IMR-90 (cell line): Measurements from ENCODE around the gene CFAP58. TPM values are rescaled to one million over a fixed set of nuclear protein-coding genes. Genes with fewer than 3 reads are reported as not detected.

ENCODE experiments used
- ATAC-seq: fragments of 200-7000 bp; cut with Tn5 transposase; 2 replicates; pipeline ENCODE4 v1.9.1; 2020; ENCODE audit warnings: low read depth, mild to moderate bottlenecking, moderate library complexity
- BruUV-seq: library from RNA; stranded (reverse); fragments of 400-500 nt; replicated peaks from 2 replicates; lab custom pipeline; 2021; lab: Mats Ljungman, UMichigan
- CTCF ChIA-PET: fragments of 300-600 bp; formaldehyde crosslinking; extraction: SDS; loops from one replicate; lab custom pipeline; 2021; ENCODE audit warnings: antibody characterized with exemption; lab: Yijun Ruan, JAX
- POLR2A ChIA-PET: fragments of 300-600 bp; sonication (Branson Sonifier 250); formaldehyde crosslinking; loops from one replicate; lab custom pipeline; 2022; ENCODE audit warnings: antibody characterized with exemption; ENCODE audit not compliant: unreplicated experiment; lab: Charles Lee
- DNase-seq: peaks from one replicate; pipeline ENCODE4 v3.0.0; 2013
- H2AFZ ChIP-seq: replicated peaks from 2 replicates; pipeline ENCODE3; 2013; ENCODE audit warnings: low read length, mild to moderate bottlenecking; ENCODE audit not compliant: poor library complexity
- H2AK5ac ChIP-seq: 2 replicates; pipeline ENCODE4 v1.6.1; 2013; ENCODE audit warnings: low read depth, low read length, inconsistent platforms
- H2AK9ac ChIP-seq: replicated peaks from 2 replicates; pipeline ENCODE3; 2013; ENCODE audit warnings: mild to moderate bottlenecking, low read depth, low read length, moderate library complexity; ENCODE audit not compliant: poor library complexity
- H2BK120ac ChIP-seq: 2 replicates; pipeline ENCODE4 v1.6.1; 2013; ENCODE audit warnings: low read depth, low read length, inconsistent platforms
- H2BK15ac ChIP-seq: 3 replicates; pipeline ENCODE4 v1.6.1; 2013; ENCODE audit warnings: low read depth, low read length, inconsistent platforms
- H2BK20ac ChIP-seq: 2 replicates; pipeline ENCODE4 v1.6.1; 2013; ENCODE audit warnings: low read depth, mild to moderate bottlenecking, inconsistent platforms, low read length, moderate library complexity
- H2BK5ac ChIP-seq: 2 replicates; pipeline ENCODE4 v1.6.1; 2013; ENCODE audit warnings: mild to moderate bottlenecking, low read depth, low read length, inconsistent platforms; ENCODE audit not compliant: poor library complexity, severe bottlenecking
- H3K14ac ChIP-seq: replicated peaks from 2 replicates; pipeline ENCODE4 v1.6.1; 2013; ENCODE audit warnings: low read depth, low read length, inconsistent platforms
- H3K18ac ChIP-seq: 2 replicates; pipeline ENCODE4 v1.6.1; 2013; ENCODE audit warnings: low read depth, low read length, control low read depth
- H3K23ac ChIP-seq: 2 replicates; pipeline ENCODE4 v1.6.1; 2013; ENCODE audit warnings: low read depth, low read length, inconsistent platforms
- H3K27ac ChIP-seq: 2 replicates; pipeline ENCODE4 v1.5.1; 2013; ENCODE audit warnings: mild to moderate bottlenecking, control low read depth, low read length; ENCODE audit not compliant: insufficient read depth
- H3K27me3 ChIP-seq: 2 replicates; pipeline ENCODE4 v1.6.1; 2013; ENCODE audit warnings: low read length; ENCODE audit not compliant: control insufficient read depth, insufficient read depth
- H3K36me3 ChIP-seq: 2 replicates; pipeline ENCODE4 v1.6.1; 2013; ENCODE audit warnings: low read length, mixed read lengths; ENCODE audit not compliant: control insufficient read depth, insufficient read depth
- H3K4ac ChIP-seq: 2 replicates; pipeline ENCODE4 v1.6.1; 2013; ENCODE audit warnings: low read depth, low read length, inconsistent platforms
- H3K4me1 ChIP-seq: 2 replicates; pipeline ENCODE4 v1.6.1; 2013; ENCODE audit warnings: low read length, mixed read lengths; ENCODE audit not compliant: control insufficient read depth, insufficient read depth
- H3K4me2 ChIP-seq: 2 replicates; pipeline ENCODE4 v1.6.1; 2013; ENCODE audit warnings: low read depth, mild to moderate bottlenecking, control low read depth, low read length, moderate library complexity
- H3K4me3 ChIP-seq: 2 replicates; pipeline ENCODE4 v1.5.1; 2013; ENCODE audit warnings: low read depth, mild to moderate bottlenecking, control low read depth, low read length, moderate library complexity; ENCODE audit not compliant: insufficient read depth
- H3K56ac ChIP-seq: 2 replicates; pipeline ENCODE4 v1.6.1; 2013; ENCODE audit warnings: low read length, inconsistent platforms; ENCODE audit not compliant: insufficient read depth; ENCODE audit errors: extremely low read depth
- H3K79me1 ChIP-seq, 2 experiments: 2 replicates each; pipeline ENCODE4 v1.6.1; 2013; ENCODE audit warnings: low read length in 2 of 2, inconsistent platforms in 1 of 2, low read depth in 1 of 2
- H3K9ac ChIP-seq: 2 replicates; pipeline ENCODE4 v1.6.1; 2013; ENCODE audit warnings: low read depth, low read length, control low read depth
- H3K9me1 ChIP-seq: 2 replicates; pipeline ENCODE4 v1.6.1; 2013; ENCODE audit warnings: low read length, inconsistent platforms; ENCODE audit not compliant: insufficient read depth
- H3K9me3 ChIP-seq: 2 replicates; pipeline ENCODE4 v1.6.1; 2013; ENCODE audit warnings: low read length; ENCODE audit not compliant: control insufficient read depth, insufficient read depth
- H4K20me1 ChIP-seq: 2 replicates; pipeline ENCODE4 v1.6.1; 2013; ENCODE audit warnings: low read length, inconsistent platforms; ENCODE audit not compliant: insufficient read depth
- H4K5ac ChIP-seq: 2 replicates; pipeline ENCODE4 v1.6.1; 2013; ENCODE audit warnings: mild to moderate bottlenecking, low read depth, low read length, control low read depth
- H4K8ac ChIP-seq, 2 experiments: 2 replicates each; pipeline ENCODE4 v1.6.1; 2013; ENCODE audit warnings: low read depth in 2 of 2, low read length in 2 of 2, control low read depth in 1 of 2, inconsistent platforms in 1 of 2
- H4K91ac ChIP-seq: 2 replicates; pipeline ENCODE4 v1.6.1; 2013; ENCODE audit warnings: low read depth, low read length, inconsistent platforms; ENCODE audit not compliant: insufficient read depth
- BHLHE40 ChIP-seq: fragments of 150-350 bp; IDR thresholded peaks from 2 replicates; pipeline ENCODE4 v1.6.1; 2016; ENCODE audit warnings: mild to moderate bottlenecking, low read depth, low read length
- CTCF ChIP-seq: conservative IDR thresholded peaks from 2 replicates; pipeline ENCODE4 v1.5.1; 2012; ENCODE audit warnings: mild to moderate bottlenecking, low read depth, low read length, improper control_type of control experiment
- NFE2L2 ChIP-seq: fragments of 150-350 bp; IDR thresholded peaks from 2 replicates; pipeline ENCODE4 v1.6.1; 2016; ENCODE audit warnings: low read depth, mild to moderate bottlenecking, low read length
- SMC3 ChIP-seq: fragments of 150-350 bp; IDR thresholded peaks from 2 replicates; pipeline ENCODE4 v1.6.1; 2016; ENCODE audit warnings: low read depth, mild to moderate bottlenecking, antibody characterized with exemption, low read length, moderate library complexity
- USF2 ChIP-seq: fragments of 150-350 bp; IDR thresholded peaks from 2 replicates; pipeline ENCODE4 v1.6.1; 2017; ENCODE audit warnings: mild to moderate bottlenecking, antibody characterized with exemption, low read length, low read depth
- WGBS, 2 experiments: methylation state at CpG; one replicate each; pipeline versions ENCODE4 v1.1.5 to v1.1.7; 2013; ENCODE audit warnings: missing lambda C conversion rate in 2 of 2; ENCODE audit not compliant: insufficient read length in 1 of 2; ENCODE audit errors: extremely low coverage in 2 of 2; 5-methylcytosine and 5-hydroxymethylcytosine counted together
- dilution Hi-C: fragments of 300-500 bp; cut with HindIII; formaldehyde crosslinking; loops from one replicate; pipeline ENCODE4 v1.14.3; 2018; ENCODE audit warnings: low sequenced_read_pairs; ENCODE audit not compliant: unreplicated experiment
- in situ Hi-C: fragments of 300-500 bp; cut with MboI; formaldehyde crosslinking; loops from 3 replicates; pipeline ENCODE4 v1.14.3; 2019; ENCODE audit warnings: low sequenced_read_pairs, inconsistent platforms, mixed read lengths
- intact Hi-C: fragments of 100-400 bp; cut with micrococcal nuclease; formaldehyde crosslinking; loops from 2 replicates; pipeline ENCODE4 v1.10.0; 2022
- polyA plus RNA-seq, 3 experiments: library from polyadenylated mRNA; depleted of rRNA; stranded (reverse); fragments of >200 nt; gene quantifications; 2 replicates each; pipeline ENCODE4 v1.2.3, GENCODE V29; 2012; ENCODE audit warnings: low replicate concordance in 1 of 3
- total RNA-seq: library from RNA; depleted of rRNA; stranded (reverse); fragments of >200 nt; gene quantifications from 2 replicates; pipeline ENCODE4 v1.2.3, GENCODE V29; 2012

The CFAP58 gene
- total and polyA plus RNA-seq, 2 of the 4 experiments (the other 2 are of a cell fraction) = 0.36 to 0.72 TPM

GRCh38 chr10:104488439-104488832 is 134.8 kb downstream of the CFAP58 start:
- H3K23ac ChIP-seq = no peak overlapping the region
- no peaks in the 10 kb centered on the region for H3K4me1 ChIP-seq
- no peak overlapping the region for H2AFZ ChIP-seq
- ChIA-PET POLR2A (no interaction called here), CTCF (interaction anchor here (0.5 kb wide), 1 partner anchor 9 kb away, joined by 3 read pairs; no protein-coding TSS in a partner anchor)
- H4K20me1 ChIP-seq = no peaks in the 10 kb centered on the region
- H4K5ac ChIP-seq = no peak overlapping the region
- H4K91ac ChIP-seq = no peak overlapping the region
- no peak overlapping the region for H2BK5ac ChIP-seq
- DNase-seq = no peak
- H3K4ac ChIP-seq = no peak overlapping the region
- no peak overlapping the region for H3K27ac ChIP-seq
- WGBS, 2 experiments = 33% methylated on average over 2 of the region's 2 CpGs; no CpG with 5 or more reads in 1 of the 2 experiments
- no TSS peak for BruUV-seq
- no peak for ATAC-seq
- H3K36me3 ChIP-seq = no peaks in the 10 kb centered on the region
- H2BK15ac ChIP-seq = no peak overlapping the region
- H3K4me2 ChIP-seq = no peak overlapping the region
- no peak overlapping the region for H3K56ac ChIP-seq
- H2BK120ac ChIP-seq = no peak overlapping the region
- H2AK9ac ChIP-seq = no peak overlapping the region
- in situ Hi-C loops = no loop called here
- dilution Hi-C loops = no loop called here
- no peaks in the 10 kb centered on the region for H3K9me1 ChIP-seq
- H4K8ac ChIP-seq = no peak overlapping the region
- no peak overlapping the region for H2BK20ac ChIP-seq
- H2AK5ac ChIP-seq = no peak overlapping the region
- H3K9ac ChIP-seq = no peak overlapping the region
- H3K18ac ChIP-seq = no peak overlapping the region
- intact Hi-C loops = no loop called here
- no peaks in the 10 kb centered on the region for H3K79me1 ChIP-seq
- no peaks in the 10 kb centered on the region for H3K27me3 ChIP-seq
- H3K14ac ChIP-seq = no peak overlapping the region
- H3K9me3 ChIP-seq = no peaks in the 10 kb centered on the region
- no peak overlapping the region for H3K4me3 ChIP-seq
- TF ChIP-seq SMC3 (no peak), NFE2L2 (no peak), BHLHE40 (no peak), CTCF (no peak), USF2 (no peak)
